HG03558 (cell line): ENCODE results near the gene PRICKLE3.
"Not testable (repeated sequence)": the region's sequence is repeated elsewhere in the genome, so short reads cannot be mapped to it uniquely, and the experiment has no call there.

Experiments
- ATAC-seq: cut with Tn5 transposase; IDR thresholded peaks from one replicate; pipeline ENCODE4 v1.9.1; 2021; ENCODE audit warnings: moderate number of reproducible peaks; ENCODE audit not compliant: unreplicated experiment; ENCODE audit errors: extremely low read depth

Gene PRICKLE3

DNA sequence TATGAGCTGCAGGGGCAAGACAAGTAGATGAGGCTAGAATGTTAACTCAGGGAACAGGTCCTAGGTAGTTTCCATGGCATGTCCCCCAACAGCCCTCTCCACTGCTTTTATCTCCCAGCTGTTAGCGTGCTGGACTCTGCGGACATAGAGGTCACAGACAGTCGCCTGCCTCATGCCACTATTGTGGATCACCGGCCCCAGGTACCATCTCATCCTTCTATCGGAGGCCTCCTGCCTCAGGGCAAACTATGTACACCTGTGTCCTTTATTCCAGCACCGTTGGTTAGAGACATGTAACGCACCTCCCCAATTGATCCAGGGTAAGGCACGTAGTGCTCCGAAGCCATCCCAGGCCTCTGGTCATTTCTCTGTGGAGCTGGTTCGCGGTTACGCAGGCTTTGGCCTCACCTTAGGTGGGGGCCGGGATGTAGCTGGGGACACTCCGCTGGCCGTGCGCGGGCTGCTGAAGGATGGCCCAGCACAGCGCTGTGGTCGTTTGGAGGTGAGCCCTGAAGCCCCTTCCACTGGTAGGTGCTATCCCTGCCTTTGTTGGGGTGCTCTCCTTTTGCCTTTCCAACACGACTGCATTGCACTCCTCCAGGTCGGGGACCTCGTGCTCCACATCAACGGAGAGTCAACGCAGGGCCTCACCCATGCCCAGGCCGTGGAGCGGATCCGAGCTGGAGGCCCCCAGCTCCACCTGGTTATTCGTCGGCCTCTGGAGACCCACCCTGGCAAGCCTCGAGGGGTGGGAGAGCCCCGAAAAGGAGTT is 21.4 kb downstream of the PRICKLE3 start:
- no peak for ATAC-seq

DNA sequence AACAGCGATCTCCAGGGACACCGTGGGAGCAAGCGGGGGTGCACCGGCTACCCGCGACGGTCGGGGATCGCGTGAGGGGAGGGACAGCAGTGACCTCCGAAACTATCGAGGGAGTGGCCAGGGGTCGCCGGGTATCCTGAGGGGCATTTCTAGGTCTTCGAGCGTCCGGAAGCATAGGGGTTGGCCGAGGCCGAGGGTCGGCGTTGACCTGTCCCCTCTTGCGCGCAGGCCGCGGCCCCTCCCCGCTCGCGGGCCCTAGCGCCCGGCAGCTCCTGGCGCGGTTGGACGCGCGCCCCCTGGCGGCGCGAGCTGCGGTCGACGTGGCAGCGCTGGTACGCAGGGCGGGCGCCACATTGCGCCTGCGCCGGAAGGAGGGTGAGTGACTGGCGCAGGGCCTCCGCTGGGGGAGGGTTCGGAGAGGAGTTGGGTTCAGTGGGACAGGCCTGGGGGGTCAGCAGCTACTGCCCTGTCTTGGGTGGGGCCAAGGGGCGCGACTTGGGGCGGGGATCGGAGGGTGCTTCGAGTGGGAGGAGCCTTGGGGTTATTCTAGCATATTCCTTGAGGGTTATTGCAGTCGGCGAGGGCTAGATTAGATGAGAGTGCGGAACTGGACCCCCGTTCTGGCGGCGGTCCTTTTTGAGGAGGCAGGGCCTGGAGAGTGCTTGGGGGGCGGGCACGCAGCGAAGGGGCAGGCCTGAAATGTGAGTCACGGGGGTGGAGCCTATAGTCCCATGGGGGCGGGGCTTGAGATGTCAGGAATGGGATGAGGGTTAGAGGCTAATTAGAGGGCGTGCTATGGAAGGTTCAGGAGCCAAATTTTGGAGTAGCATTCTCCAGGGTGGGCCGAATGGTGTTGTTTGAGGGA is 22.4 kb downstream of the PRICKLE3 start:
- ATAC-seq = no peak

- no peak for ATAC-seq
Observed at GRCh38 chrX:49162620-49163019, 23.6 kb downstream of the PRICKLE3 start, which contains the start of gene MAGIX. TSS of gene MAGIX (plus strand) at chrX:49162758. CDS start at chrX:49162890, 132 bp downstream.

- no peak for ATAC-seq
Observed at GRCh38 chrX:49161632-49162031, 24.5 kb downstream of the PRICKLE3 start.

GRCh38 chrX:49160908-49161307 is 25.3 kb downstream of the PRICKLE3 start:
- ATAC-seq = no peak

DNA sequence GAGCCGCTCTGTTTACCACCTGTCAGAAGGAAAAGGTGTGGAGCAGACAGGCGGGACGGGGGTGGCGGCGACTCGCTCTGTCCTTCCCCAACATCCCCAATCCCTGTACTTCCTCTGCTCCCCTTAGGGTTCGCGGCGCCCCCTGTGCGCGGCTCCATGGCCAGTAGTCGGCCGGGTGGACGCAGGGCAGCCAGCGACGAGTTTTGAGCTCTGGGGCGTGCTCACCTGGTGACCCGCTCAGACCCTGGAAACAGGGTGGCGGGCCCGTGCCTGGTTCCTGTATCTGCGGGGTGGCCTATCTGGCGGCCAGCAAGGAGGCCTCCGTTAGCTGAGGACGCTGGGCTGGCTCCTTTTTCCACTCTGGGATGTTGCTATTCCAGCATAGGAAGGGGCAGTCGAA is 29.0 kb downstream of the PRICKLE3 start:
- ATAC-seq = no peak

GRCh38 chrX:49155900-49156837 is 30.0 kb downstream of the PRICKLE3 start:
- peak; percentile 69 for ATAC-seq

DNA sequence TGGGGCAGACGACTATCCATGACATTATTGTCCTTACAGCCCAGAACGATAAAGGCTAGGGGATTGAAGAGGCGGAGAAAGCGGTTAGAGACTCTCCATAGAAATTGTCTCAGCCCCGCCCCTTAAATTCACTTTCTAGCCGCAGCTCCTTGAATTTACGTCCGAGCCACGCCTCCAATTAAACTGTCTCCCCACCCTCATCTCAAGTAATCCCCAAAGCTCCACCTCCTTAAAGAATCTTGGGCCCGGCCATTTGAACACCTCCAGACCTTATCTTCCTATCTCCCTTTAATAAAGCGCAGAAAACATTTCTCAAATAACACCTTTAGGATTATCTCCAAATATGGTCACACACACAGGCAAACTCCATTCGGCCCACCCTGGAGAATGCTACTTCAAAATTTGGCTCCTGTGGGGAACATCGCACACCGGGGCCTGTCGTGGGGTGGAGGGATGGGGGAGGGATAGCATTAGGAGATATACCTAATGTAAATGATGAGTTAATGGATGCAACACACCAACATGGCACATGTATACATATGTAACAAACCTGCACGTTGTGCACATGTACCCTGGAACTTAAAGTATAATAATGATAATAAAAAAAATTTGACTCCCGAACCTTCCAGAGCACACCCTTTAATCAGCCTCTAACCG is 30.8 kb downstream of the PRICKLE3 start:
- no peak for ATAC-seq

DNA sequence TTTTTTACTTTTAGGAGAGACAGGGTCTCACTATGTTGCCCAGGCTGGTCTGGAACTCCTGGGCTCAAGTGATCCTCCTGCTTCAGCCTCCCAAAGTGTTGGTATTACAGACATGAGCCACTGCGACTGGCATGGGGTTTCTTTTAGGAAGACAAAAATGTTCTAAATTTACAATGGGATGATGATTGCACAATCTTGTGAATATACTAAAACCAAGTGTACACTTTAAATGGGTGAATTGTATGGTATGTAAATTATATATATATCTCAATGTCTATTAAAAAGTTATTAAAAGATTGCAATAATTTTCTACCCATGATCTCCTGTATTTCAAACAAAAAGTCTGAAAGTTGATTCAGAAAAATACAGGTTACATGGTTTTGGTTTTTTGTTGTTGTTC is 32.7 kb downstream of the PRICKLE3 start:
- ATAC-seq = no peak

DNA sequence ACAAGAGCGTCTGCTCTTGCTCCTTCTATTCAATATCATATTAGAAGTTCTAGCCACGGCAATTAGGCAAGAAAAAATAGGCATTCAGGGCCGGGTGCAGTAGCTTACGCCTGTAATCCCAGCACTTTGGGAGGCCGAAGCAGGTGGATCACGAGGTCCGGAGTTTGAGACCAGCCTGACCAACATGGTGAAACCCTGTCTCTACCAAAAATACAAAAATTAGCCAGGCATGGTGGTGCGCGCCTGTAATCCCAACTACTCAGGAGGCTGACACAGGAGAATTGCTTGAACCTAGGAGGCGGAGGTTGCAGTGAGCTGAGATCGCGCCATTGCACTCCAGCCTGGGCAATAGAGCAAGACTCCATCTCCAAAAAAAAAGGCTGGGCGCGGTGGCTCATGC is 36.9 kb downstream of the PRICKLE3 start:
- ATAC-seq = not testable (repeated sequence)

DNA sequence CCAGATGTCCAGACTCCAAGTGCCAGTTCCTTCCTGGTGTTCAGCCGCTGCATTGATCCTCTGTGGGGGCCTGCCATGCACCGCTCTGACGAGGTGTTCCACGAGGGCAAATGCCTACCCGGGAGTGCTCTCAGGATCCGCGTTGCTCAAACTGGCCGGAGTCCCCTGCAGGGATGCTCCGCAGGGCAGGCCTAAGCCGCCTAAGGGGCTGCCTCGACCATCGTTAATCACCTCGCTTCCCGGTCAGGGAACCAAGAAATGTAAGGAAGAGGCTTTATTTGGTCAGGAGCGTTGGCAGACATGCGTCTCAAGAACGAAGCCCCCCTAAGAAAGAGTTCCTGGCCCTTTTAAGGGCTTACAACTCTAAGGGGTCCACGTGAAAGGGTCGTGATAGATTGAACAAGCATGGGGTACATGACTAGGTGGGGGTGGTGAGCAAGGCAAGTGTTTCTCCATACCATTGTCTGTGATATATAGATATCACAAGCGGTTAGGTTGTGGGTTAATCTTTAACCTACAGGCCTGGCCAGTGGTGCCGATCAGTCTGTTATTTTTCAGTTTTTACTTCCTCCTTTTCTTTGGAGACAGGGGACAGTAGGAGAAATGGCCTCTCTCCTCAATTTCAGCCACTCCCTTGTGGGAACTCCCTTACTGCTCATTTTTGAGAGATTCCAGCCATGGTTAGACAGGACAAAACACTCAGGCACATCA is 37.6 kb downstream of the PRICKLE3 start:
- not testable (repeated sequence) for ATAC-seq

DNA sequence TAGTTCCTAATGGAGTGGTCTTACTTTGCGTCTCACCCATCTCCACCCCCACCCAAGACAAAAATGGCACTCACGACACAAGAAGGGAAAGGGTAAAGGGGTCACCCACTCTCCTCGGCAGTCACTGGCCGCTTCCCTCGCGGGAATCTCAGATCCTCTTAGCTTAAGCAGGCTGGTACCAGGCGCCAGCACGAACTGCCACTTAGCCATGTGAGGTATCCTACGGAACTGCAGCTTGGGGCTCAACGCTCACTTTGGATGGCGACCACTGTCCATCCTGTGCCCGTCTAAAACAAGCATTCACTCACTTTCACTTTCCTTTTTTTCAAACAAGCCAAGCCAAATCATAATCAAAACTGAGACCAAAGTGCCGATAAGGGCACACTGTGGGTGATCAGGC is 38.2 kb downstream of the PRICKLE3 start:
- ATAC-seq = no peak

GRCh38 chrX:49147282-49147681 is 38.9 kb downstream of the PRICKLE3 start:
- ATAC-seq = no peak

GRCh38 chrX:49143154-49143553 is 43.0 kb downstream of the PRICKLE3 start:
- ATAC-seq = not testable (repeated sequence)

GRCh38 chrX:49142264-49142663 is 43.9 kb downstream of the PRICKLE3 start:
- ATAC-seq = not testable (repeated sequence)

- no peak for ATAC-seq
Observed at GRCh38 chrX:49139713-49140112, 46.5 kb downstream of the PRICKLE3 start.

DNA sequence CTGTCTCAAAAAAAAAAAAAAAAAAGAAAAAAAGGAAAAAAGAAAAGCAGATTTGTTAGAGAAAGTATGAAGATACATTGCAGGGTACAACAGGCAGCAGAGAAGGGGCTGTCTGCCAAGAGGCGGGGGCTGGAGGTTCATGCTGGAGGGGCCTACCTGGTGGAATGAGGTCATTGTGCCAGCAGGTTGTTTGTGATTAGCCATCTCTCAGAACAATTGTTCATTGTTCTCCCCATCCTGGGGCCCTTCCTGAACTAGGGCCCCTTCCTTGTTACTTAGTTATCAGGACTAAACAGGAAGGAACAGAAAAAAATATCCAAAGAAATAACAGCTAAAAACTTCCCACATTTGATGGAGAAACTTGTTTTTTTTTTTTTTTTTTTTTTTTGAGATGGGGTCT is 48.7 kb downstream of the PRICKLE3 start:
- ATAC-seq = no peak

DNA sequence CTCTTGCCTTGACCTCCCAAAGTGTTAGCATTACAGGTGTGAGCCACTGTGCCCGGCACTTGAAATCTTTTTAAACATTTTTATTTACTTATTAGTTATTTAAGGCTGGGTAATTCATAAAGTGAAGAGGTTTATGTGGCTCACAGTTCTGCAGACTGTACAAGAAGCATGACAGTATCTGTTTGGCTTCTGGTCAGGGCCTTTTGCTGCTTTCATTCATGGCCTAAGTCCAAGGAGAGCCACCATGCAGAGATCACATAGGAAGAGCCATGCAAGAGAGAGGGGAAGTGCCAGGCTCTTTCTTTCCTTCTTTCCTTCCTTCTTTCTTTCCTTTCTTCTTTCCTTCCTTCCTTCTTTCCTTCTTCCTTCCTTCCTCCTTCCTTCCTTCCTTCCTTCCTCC is 52.4 kb downstream of the PRICKLE3 start:
- ATAC-seq = no peak

- not testable (repeated sequence) for ATAC-seq
Observed at GRCh38 chrX:49132275-49132674, 53.9 kb downstream of the PRICKLE3 start.
